GM18502 (cell line): ENCODE data around the gene NT5C1A.
A peak's percentile ranks its signal among the peaks of the same experiment; 100 is the strongest.

Experiments used
- ATAC-seq: cut with Tn5 transposase; IDR thresholded peaks from one replicate; pipeline ENCODE4 v1.9.1; 2021; ENCODE audit warnings: mild to moderate bottlenecking; ENCODE audit not compliant: unreplicated experiment, poor library complexity

NT5C1A gene

DNA sequence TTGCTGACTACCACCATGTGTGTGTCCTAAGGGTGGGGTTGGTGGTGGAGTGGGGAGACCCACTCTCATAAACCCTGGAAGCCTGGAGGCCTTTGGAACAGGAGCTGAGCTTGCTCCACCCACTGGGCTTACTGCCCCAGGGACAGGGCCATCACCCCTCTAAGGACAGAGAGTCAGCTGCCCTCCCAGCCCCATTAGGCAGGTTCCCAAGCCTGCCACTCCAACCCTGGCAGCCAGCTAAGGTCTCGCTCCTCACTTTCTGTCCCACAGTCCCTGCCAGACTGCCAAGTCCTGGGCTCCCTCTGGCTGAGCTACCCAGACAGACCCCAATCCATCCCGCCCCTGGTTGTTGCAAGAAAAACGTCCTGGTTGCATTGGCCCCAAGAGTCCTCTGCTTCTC is 3.8 kb downstream of the NT5C1A start:
- no peak for ATAC-seq

DNA sequence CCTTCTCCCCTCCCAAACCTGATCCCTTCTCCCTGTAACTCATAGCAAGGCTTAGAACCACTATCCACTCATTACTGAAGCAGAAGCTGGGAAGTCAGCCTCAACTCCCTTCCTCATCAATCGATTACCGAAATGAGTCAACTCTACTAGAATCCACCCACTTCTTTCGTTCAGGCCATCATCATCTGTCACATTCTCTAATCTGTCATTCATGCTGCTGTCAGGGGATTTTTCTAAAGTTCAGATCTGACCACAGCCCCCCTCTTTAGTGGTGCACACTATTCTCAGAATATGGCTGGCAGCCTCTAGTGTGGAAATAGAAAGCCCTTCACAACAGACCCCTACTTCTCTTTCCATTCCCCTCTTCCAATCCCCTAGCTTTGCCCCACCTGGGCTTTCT is 5.1 kb downstream of the NT5C1A start:
- peak; percentile 90 for ATAC-seq

DNA sequence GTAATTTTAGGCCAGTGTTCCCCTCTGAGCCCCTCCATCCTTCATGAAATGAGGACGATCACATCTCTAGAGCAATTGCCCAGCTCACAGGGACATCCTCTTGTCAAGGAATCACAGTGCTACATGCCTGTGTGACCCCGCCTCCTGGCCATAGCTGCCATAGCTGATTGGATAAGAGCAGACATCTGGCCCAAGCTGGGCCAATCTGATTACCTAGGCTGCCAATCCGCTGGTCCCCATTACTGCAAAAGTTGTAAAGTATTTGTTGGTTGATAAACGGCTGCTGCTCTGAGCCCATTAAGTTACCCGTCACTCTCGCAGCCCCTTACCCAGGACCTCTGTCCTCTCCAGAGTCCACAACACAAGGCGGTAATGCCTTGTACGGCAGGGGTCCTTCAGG is 8.3 kb downstream of the NT5C1A start:
- no peak for ATAC-seq

DNA sequence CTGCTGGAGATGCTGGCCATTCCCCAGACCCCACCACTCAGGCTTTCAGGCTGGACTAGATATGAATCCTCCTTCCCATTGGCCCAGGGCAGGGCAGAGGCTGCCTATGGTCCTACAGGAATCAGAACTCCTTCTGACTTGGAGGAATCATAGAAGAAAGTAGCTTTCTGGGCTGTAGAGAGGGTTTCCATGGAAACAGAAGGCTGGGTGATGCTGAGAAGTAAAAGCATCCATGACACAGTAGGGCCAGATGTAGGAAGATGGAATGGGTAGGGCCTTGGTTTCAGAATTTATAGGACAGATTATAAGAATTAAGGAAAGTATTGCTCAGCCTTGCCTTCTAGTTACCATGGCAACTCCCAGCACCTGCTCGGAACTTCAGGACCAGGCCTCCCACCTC is 9.0 kb downstream of the NT5C1A start:
- ATAC-seq = no peak

DNA sequence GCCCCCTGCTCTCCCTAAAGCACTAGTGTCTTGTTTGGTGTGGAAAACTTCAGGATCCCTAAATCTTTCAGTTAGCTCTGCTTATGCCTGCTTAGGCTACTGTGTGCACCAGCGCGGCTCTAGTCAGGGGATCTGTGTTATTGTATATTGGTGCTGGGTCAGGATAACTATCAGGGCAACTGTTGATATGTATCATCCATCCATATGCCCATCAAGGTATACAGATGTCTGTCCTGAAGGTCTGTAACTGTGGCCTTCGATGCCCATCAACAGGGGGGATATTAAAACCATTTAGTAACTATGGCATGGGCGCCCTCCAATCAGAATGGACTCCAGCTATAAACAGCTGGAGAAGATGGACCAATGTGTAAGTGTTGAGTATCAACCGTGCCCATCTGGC is 12.4 kb downstream of the NT5C1A start:
- ATAC-seq = no peak

DNA sequence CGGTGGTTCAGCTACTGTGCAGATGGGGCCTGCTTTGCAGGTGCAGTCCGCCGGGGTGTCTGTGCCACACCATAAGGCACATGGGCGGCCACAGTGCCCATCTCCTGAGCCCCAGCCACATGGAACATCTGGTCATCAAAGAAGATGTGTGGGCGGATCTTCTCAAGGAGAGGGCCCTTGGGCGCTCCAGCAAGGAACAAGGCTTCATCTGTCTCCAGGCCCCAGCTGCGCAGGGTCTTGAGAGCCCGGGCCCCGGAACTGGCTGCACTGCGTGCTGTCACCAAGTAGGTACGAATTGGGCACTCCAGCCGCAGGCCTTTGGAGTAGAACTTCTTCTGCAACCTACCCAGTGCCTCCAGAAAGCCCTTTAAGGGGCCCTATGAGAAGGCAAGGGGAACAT is 12.8 kb downstream of the NT5C1A start:
- no peak for ATAC-seq

DNA sequence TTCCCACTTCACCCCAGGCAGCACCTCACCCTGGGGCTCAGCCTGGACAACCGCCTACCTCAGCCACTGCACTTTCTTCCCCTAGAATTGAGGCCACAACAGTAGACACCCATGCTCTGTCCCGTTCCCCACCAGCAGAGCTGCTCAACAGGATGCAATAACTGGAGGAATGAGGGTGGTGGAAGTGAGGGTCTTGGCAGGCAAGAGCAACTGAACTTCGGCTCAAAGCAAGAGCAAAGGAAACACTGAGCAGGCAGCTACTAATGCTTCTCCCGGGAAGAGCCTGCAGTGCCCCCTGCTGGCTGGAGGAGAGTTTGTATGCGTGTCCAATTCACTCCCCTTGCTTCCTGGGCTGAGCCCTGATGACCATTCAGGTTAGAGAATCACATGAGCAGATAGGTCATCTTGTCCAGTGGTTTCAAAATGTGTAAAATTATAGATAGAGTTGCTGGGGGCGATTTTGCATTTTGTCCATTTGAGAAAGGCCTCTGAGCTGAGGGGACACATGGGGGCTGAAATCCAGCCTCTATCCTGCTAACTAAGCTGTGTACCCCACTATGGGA is 13.9 kb downstream of the NT5C1A start:
- ATAC-seq = no peak

DNA sequence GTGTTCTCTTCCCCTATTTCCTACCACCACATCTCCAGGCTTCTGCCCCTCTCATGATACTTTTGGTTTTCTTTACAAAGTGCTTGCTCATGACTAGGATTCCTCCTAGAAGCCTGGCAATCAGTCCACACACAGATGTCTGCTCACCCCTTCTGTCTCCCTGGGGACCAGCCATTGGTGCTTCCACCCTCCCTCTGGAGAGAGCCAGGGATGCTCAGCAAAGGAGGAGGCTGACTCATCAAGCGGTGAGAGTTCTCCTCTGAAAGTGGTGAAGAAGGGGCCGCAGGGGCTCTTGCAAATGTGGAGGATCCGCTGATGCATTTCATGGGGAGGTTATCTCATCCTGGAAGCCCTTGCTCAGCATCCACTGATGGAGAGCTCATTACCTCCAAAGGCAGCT is 14.5 kb downstream of the NT5C1A start:
- no peak for ATAC-seq

DNA sequence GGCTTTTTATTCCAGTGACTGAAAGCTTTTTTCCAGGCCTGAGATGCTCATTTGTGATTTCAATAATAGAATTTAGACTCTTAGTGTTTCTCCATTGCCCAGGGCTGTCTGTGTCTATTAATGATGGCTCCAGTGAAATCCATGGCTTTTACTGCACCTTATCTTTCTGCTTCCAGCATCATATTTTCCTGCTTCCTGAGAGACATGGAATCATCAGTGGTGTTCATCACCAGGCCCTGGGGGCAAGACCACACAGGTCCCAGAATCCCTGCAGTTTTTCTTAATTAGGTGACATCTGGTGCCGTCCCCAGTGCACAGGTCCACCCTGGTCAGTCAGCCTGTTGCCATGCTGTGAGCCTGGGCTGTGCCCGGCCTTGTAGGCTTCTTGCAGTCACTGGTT is 15.5 kb downstream of the NT5C1A start:
- no peak for ATAC-seq

DNA sequence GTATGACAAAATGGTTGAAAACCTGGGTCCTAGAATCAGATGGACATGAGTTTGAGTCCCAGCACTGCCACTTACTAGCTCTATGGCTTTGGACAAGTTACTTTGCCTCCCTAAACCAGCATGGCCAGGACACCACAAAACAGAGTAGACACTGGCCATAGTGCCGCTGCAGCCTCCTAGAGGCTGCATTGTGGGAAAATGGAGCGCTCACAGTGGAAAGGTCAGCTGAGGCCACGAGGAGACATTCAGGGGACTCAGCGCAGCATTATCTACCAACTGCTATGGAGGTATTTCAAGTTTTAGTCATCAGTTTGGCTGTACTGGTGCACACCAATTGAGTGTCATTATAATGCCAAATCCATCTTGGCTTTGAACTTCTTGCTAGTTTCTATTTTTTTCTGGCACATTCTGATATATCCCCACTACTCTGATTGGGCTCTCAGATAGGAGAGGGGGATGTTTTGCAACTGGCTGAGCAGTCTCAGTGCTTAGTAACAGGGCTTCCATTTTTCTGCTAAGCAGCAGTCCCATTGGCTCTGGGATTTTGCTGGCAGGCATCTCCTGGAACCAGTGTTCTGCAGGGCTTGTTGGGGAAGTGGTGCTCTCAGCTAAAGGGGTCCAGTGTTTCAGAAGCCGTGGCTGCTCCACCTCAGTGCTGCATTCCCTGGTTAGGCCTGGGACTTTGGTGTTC is 16.2 kb downstream of the NT5C1A start:
- ATAC-seq = no peak

DNA sequence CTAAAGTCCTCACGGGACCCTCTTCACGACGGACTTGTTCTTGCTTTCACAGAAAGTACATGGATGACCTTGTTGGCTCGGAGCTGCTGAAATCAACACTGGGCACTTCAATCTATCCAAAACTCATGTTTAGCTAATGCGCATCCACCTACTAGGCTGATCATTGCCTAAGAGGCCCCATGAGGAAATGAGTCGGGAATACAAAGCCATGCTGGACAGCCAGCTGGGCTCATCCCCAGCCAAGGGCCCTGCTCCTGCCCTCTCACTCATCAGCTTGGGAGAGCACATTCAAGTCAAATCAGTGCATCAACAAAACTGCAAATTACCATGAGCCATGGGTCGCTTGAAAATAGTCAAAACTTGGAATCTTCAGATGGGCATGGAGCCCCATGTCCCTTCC is 17.6 kb downstream of the NT5C1A start:
- no peak for ATAC-seq

DNA sequence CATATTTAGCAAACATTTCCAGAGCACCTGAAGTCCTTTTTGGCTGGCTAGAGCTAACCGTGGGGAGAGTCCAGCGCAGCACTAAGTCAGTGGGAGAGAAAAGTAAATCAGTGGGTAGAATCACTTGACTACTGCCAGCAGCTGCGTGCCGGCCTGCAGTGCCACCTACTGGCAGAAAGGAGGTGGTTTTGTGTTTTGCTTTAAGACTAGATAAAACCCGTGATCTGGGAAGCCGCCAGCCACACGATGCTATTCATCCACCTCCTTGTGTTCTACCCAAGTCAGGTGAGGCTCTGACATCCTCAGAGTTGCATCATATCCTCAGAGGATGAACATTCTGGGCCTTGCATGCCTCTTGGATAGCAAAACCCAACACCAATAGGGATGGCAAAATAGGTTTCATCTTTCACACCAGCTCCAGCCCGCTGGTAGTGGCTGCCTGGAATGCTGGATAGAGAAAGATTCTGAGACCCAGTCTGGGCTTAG is 18.3 kb downstream of the NT5C1A start:
- no peak for ATAC-seq

DNA sequence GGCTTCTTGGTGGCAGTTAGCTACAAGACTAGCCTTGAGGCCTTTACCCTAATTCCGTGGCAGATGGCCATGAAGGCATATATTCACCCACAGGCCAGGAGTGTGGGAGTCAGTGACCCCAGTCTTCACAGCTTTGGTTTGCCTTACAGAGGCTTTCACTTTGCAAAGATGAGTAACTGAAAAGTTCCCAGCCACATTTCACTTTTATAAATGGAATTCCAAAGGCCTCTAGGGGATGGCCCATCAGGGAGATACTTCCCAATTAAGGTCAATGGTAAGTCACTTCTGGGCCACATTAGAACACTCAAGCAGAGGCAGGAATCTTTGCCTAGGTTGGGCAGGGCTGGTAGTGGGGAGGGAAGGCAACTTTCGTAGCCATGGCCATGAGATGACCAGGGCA is 19.4 kb downstream of the NT5C1A start:
- ATAC-seq = no peak

DNA sequence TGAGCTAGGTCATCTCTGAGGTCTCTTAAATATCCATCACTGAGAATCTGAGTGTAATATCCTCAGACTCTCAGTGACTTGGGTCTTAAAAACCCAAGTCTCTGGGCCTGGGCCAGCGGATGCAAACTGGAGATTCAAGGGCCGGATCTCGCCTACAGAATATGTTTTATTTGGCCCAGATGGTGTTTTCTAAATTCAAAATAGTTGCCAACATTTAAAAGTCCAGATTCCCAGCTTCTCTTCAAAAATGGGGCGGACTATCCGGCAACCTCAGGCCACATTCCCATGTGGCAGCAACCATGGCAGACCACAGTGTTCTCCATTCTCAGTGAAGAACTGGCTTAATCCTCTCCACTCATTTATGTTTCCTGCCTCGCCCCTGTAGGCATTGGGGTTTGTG is 19.8 kb downstream of the NT5C1A start:
- ATAC-seq = no peak

DNA sequence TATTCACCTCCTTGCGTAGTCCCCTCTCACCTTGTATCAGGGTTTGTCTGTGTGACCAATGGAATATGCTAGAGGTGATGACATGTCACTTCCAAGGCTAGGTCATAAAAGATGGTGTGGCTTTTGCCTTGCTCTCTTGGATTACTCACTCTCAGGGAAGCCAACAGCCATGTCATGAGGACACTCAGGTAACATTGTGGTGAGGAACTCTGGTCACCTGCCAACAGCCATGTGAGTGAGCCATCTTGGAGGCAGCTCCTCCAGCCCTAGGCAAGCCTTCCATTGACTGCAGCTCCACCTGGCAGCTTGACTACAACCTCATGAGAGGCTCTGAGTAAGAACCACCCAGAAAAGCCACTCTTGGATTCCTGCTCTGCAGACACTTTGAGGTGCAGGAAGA is 21.5 kb downstream of the NT5C1A start:
- no peak for ATAC-seq

DNA sequence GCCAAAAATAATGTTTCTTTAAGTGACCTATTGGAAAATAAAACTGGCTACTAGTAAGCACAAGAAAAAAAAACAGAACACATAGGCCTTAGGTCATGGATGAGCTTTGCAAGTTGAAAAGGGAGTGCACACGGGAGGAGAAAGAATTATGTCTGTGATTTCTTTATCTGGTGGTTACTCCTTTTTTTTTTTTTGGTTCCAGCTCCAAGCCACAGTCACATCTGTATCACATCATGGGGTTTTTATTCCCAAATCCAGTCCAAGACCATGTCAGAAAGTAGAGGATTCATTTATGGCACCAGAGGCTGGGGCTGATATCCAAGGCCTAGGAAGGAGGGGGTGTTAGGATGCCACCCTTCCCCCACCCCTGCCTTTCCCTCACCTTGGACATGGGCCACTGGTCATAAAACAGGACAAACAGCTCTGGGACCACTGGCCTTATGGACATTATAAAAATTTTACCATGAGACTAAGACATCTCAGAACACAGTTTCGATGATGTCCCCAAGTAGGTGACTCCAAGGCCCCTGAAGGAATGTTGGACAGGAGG is 22.2 kb downstream of the NT5C1A start:
- no peak for ATAC-seq

DNA sequence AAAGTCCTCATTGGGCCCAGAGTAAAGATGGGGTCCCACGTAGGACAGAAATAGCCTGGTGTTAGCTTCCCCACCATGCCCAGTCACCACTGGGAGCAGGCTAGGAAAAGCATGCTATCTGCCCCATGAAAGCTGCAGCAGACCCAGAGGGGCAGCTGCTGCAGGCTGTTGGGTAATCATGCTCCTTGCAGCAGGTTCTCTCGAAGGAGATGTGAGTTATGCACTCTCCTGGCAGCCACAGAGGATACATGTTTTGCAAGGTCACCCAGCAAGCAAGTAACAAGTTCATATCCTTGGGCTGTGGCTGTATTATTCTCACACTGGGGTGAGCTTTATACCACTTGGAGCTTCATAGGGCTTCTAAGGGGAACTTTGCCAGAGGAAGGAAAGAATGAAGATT is 23.4 kb downstream of the NT5C1A start:
- ATAC-seq = no peak

DNA sequence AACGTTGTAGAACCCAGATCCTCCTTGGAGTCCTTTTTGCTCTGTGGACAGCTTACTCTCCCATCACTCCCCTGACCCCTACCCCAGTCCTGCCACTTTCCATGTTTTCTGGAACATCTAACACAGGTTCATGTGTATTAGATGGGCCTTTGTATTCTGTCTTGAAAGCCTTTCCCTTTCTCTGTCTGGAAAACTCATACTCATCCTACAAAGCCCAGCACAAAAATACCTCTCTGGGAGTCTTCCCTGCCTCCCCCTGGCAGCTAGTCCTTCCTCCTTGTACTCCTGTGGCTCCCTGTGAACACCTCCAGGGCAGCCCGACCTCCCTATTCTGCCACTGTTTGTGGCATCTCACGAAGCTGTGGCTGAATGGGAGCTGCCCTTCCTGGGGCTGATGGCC is 24.7 kb downstream of the NT5C1A start:
- no peak for ATAC-seq

DNA sequence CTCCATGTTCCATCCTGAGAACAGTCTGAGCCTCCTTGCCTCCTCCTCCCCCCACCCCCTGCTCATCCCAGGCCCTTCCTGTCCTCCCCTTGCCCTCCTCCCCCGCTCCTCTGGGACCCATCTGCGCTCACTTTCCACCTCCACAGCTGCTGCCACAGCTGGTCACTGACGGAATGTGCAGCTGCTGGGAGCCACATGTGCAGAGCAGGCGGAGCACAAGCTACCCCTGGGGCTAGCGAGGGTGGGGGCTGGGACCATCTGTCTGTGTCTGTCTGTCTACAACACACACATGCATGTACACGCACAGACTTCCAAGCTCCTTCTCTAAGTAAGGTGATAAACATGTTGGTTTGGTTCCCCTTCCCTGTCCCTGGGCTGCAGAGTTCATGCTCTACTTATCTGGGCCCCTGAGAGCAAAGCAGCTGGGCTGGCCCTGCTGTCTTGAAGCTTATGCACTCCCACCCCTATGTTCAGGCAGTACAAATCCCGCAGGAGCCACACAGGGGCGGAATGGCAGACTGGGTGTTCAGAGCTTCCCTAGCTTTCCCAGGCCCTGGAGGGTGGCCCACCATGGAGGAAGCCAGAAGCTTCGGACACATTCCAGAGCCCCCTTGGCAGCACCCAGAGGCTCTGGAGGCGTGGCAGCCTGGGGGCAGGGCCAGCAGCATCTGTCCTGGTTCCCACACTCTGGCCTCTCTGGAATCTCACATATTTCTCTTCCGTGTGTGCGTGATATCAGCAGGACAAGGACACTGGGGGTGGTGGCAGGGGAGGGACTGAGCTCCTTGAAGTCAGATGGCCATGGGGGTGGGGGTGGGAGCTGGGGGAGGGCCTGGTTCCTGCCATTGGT is 25.4 kb downstream of the NT5C1A start:
- ATAC-seq = no peak

DNA sequence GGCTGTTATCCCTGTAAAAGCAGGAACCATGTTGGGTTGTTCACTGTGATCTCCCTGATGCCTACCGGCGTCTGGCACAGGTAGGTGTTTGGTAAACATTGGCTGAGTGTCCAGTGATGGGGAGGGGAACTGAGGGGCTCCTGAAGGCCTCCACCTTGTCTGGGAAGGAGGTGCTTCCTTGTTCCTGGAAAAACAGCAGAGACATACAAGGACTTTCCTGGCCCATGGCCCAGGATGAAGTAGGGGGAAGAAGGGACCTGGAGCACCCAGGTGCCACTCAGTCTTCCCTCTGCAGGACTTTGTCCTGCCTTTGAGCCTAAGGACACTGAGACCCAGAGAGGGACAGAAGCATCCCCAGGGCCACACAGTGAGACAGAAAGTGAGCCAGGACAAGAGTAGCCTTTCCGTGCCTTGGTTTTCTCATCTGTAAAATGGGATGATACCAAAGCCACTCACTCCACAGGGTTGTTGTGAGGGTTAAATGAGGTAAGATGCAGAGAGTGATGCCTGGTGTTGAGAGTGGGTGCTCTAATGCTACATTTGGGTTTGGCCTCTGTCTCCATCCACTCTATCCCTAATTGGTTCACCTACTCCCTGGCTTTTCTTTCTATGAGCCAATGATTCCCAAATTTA is 26.4 kb downstream of the NT5C1A start:
- ATAC-seq = no peak

DNA sequence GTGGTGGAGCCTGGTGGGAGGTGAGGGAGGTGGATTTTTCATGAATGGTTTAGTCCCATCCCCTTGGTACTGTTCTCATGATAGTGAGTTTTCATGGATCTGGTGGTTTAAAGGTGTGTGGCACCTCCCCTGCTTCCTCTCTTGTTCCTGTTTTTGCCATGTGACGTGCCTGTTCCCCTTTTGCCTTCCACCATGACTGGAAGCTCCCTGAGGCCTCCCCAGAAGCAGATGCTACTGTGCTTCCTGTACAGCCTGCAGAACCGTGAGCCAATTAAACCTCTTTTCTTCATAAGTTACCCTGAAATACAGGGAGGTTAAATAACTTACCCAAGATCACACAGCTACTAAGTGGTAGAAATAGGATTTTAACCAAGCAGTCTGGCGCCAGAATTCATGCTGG is 28.2 kb downstream of the NT5C1A start:
- no peak for ATAC-seq
